Hippocampal formation (tissue), 2 donors: ENCODE results near the gene RAB11FIP3.

Experiments
- DNase-seq, 2 donors: peaks; one replicate each; lab custom pipeline; 2025; lab: John Stamatoyannopoulos, UW

RAB11FIP3 gene

GRCh38 chr16:533391-534123 lies 108.1 kb downstream of the RAB11FIP3 start:
- DNase-seq, result no peak

GRCh38 chr16:534135-534534 lies 108.7 kb downstream of the RAB11FIP3 start:
- no peak for DNase-seq

- no peak for DNase-seq
Observed at GRCh38 chr16:534856-535445, 109.5 kb downstream of the RAB11FIP3 start.

GRCh38 chr16:535446-536405 lies 110.3 kb downstream of the RAB11FIP3 start:
- no peak for DNase-seq

GRCh38 chr16:536746-537145 lies 111.3 kb downstream of the RAB11FIP3 start:
- DNase-seq, result no peak

- no peak for DNase-seq
Observed at GRCh38 chr16:537415-538335, 112.2 kb downstream of the RAB11FIP3 start.

GRCh38 chr16:539901-540530 lies 114.6 kb downstream of the RAB11FIP3 start:
- no peak for DNase-seq

- DNase-seq, result no peak
Observed at GRCh38 chr16:540645-541340, 115.3 kb downstream of the RAB11FIP3 start.

- DNase-seq, result no peak
Observed at GRCh38 chr16:543301-544164, 118.1 kb downstream of the RAB11FIP3 start.

GRCh38 chr16:544517-544916 lies 119.1 kb downstream of the RAB11FIP3 start:
- no peak for DNase-seq

- peak in 1 of 2 donors; percentile 24 for DNase-seq
Observed at GRCh38 chr16:546909-547770, 121.7 kb downstream of the RAB11FIP3 start.

GRCh38 chr16:548586-548985 lies 123.1 kb downstream of the RAB11FIP3 start:
- no peak for DNase-seq

- no peak for DNase-seq
Observed at GRCh38 chr16:549544-550263, 124.3 kb downstream of the RAB11FIP3 start.

GRCh38 chr16:551210-551609 lies 125.8 kb downstream of the RAB11FIP3 start:
- no peak for DNase-seq

GRCh38 chr16:552171-552570 lies 126.7 kb downstream of the RAB11FIP3 start:
- DNase-seq, result no peak

GRCh38 chr16:553601-554296 lies 128.3 kb downstream of the RAB11FIP3 start:
- DNase-seq, result no peak

- DNase-seq, result no peak
Observed at GRCh38 chr16:554297-554621, 128.8 kb downstream of the RAB11FIP3 start.
